DOHH2 (cell line): Measurements from ENCODE around the gene HPSE2.

Experiments used
- H3F3A ChIP-seq: fragments of 200-600 bp; sonication (generic), shearing (Covaris generic); 2 replicates; pipeline ENCODE4 v1.6.0; 2016; ENCODE audit warnings: antibody characterized with exemption, mild to moderate bottlenecking; ENCODE audit not compliant: control insufficient read depth, insufficient read depth
- H3K27ac ChIP-seq: fragments of 200-600 bp; sonication (generic); 2 replicates; pipeline ENCODE4 v1.5.1; 2014; ENCODE audit warnings: low read depth, mild to moderate bottlenecking, low read length, moderate library complexity
- H3K27me3 ChIP-seq: fragments of 200-600 bp; sonication (generic); 2 replicates; pipeline ENCODE4 v1.6.1; 2014; ENCODE audit warnings: mild to moderate bottlenecking, low read length, mixed read lengths; ENCODE audit not compliant: control insufficient read depth
- H3K36me3 ChIP-seq: fragments of 200-600 bp; sonication (generic); 2 replicates; pipeline ENCODE4 v1.6.1; 2014; ENCODE audit warnings: mild to moderate bottlenecking, low read length, moderate library complexity, mixed read lengths; ENCODE audit not compliant: control insufficient read depth
- H3K4me1 ChIP-seq: fragments of 200-600 bp; sonication (generic); 2 replicates; pipeline ENCODE4 v1.6.1; 2014; ENCODE audit warnings: mild to moderate bottlenecking, low read length, mixed read lengths; ENCODE audit not compliant: control insufficient read depth
- H3K4me2 ChIP-seq: fragments of 200-600 bp; sonication (generic); 2 replicates; pipeline ENCODE4 v1.6.0; 2014; ENCODE audit warnings: mild to moderate bottlenecking, low read length, moderate library complexity
- H3K4me3 ChIP-seq: fragments of 200-600 bp; sonication (generic); 2 replicates; pipeline ENCODE4 v1.5.1; 2014; ENCODE audit warnings: mild to moderate bottlenecking, low read length, mixed read lengths
- H3K79me2 ChIP-seq: fragments of 200-600 bp; sonication (generic); 2 replicates; pipeline ENCODE4 v1.6.1; 2014; ENCODE audit warnings: mild to moderate bottlenecking, low read length, mixed read lengths; ENCODE audit not compliant: control insufficient read depth
- H3K9me2 ChIP-seq: fragments of 200-600 bp; sonication (generic); replicated peaks from 2 replicates; pipeline ENCODE4 v1.6.1; 2014; ENCODE audit warnings: mild to moderate bottlenecking, low read length, mixed read lengths; ENCODE audit not compliant: control insufficient read depth
- H3K9me3 ChIP-seq: fragments of 200-600 bp; sonication (generic); 2 replicates; pipeline ENCODE4 v1.6.1; 2014; ENCODE audit warnings: antibody characterized with exemption, low read length, mixed read lengths; ENCODE audit not compliant: control insufficient read depth, insufficient read depth
- H4K20me1 ChIP-seq: fragments of 200-600 bp; sonication (generic); 2 replicates; pipeline ENCODE4 v1.6.0; 2014; ENCODE audit warnings: low read depth, mild to moderate bottlenecking, antibody characterized with exemption, low read length, moderate library complexity; ENCODE audit not compliant: control insufficient read depth, insufficient read depth
- EZH2phosphoT487 ChIP-seq: fragments of 200-600 bp; sonication (generic); IDR thresholded peaks from 2 replicates; pipeline ENCODE4 v1.6.1; 2017; ENCODE audit warnings: borderline replicate concordance, mild to moderate bottlenecking, antibody characterized with exemption, low read length, moderate library complexity, mixed read lengths
- TF ChIP-seq, protein P1 (sequence below): fragments of 200-600 bp; sonication (generic); IDR thresholded peaks from one replicate; pipeline ENCODE4 v1.5.1; 2014; ENCODE audit warnings: antibody characterized with exemption, mild to moderate bottlenecking, low read depth, low read length; ENCODE audit not compliant: poor library complexity, severe bottlenecking

Gene HPSE2

DNA sequence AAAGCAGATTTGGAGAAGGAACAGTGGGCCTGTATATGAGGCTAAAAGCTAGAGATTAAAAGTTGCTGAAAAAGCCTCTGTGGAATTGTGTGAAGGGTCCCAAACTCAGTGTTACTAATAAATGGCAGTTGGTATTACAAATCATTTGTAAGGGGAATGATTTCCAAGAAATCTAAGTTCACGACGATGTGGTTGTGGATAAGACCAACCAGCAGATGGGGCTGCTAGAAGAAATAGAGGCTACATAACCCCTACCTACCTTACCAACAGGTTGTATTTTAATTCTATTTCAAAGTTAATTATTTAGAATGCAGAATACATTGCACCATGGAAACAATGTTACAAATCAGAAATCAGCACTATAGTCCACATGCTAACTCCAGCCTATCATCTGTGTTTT lies 377.1 kb downstream of the HPSE2 start:
- no peaks in the 10 kb centered on the region for H3K79me2 ChIP-seq
- no peak for TF ChIP-seq EZH2phosphoT487
- TF ChIP-seq, protein P1, sequence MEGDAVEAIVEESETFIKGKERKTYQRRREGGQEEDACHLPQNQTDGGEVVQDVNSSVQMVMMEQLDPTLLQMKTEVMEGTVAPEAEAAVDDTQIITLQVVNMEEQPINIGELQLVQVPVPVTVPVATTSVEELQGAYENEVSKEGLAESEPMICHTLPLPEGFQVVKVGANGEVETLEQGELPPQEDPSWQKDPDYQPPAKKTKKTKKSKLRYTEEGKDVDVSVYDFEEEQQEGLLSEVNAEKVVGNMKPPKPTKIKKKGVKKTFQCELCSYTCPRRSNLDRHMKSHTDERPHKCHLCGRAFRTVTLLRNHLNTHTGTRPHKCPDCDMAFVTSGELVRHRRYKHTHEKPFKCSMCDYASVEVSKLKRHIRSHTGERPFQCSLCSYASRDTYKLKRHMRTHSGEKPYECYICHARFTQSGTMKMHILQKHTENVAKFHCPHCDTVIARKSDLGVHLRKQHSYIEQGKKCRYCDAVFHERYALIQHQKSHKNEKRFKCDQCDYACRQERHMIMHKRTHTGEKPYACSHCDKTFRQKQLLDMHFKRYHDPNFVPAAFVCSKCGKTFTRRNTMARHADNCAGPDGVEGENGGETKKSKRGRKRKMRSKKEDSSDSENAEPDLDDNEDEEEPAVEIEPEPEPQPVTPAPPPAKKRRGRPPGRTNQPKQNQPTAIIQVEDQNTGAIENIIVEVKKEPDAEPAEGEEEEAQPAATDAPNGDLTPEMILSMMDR, result peak; percentile 29
- no peak overlapping the region for H3K4me2 ChIP-seq
- H3K36me3 ChIP-seq, result no peaks in the 10 kb centered on the region
- H4K20me1 ChIP-seq, result no peaks in the 10 kb centered on the region
- H3K27me3 ChIP-seq, result no peaks in the 10 kb centered on the region
- no peaks in the 10 kb centered on the region for H3K9me2 ChIP-seq
- H3F3A ChIP-seq, result no peaks in the 10 kb centered on the region
- H3K4me3 ChIP-seq, result no peak overlapping the region
- no peak overlapping the region for H3K27ac ChIP-seq
- no peaks in the 10 kb centered on the region for H3K9me3 ChIP-seq
- H3K4me1 ChIP-seq, result no peaks in the 10 kb centered on the region

DNA sequence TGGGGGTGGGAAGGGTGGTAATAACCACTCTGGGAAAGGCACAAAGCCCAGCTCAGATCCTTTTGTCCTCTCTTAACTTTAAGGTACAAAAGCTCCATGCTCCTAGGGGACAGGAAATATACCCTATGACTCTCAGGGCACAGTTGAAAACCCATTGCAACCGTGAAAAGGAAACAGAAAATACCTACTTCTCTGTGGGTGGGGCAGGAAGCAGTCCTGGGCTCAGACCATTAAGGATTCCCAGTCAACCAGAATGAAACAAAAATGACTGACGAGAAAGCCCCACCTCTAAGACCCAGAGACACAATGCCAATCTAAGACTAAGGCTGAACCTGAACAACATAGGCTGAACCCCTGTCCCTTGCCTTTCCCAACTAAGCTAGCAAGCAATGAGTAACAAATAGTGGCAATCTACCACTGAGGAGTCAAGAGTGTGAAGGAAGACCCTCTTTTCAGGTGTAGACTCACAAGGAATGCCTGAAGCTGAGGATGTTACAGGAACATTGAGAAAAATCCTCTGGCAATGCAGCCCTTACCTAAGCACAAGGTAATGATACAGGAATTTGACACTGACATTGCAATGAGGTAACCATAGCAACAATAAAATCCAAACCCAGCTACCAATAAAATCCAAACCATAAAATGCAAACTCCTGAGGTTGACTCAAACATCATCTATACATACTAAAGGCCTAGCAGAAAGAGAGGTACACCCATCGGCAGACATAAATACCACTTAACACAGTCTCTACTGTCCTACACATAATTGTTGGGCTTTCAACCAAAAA lies 380.1 kb downstream of the HPSE2 start:
- no peak overlapping the region for H3K4me2 ChIP-seq
- H3F3A ChIP-seq, result no peaks in the 10 kb centered on the region
- no peaks in the 10 kb centered on the region for H4K20me1 ChIP-seq
- no peaks in the 10 kb centered on the region for H3K79me2 ChIP-seq
- no peaks in the 10 kb centered on the region for H3K4me1 ChIP-seq
- H3K4me3 ChIP-seq, result no peak overlapping the region
- no peaks in the 10 kb centered on the region for H3K9me2 ChIP-seq
- no peak overlapping the region for H3K27ac ChIP-seq
- no peaks in the 10 kb centered on the region for H3K9me3 ChIP-seq
- no peak for TF ChIP-seq EZH2phosphoT487
- TF ChIP-seq, protein P1, result no peak
- H3K27me3 ChIP-seq, result no peaks in the 10 kb centered on the region
- H3K36me3 ChIP-seq, result no peaks in the 10 kb centered on the region

DNA sequence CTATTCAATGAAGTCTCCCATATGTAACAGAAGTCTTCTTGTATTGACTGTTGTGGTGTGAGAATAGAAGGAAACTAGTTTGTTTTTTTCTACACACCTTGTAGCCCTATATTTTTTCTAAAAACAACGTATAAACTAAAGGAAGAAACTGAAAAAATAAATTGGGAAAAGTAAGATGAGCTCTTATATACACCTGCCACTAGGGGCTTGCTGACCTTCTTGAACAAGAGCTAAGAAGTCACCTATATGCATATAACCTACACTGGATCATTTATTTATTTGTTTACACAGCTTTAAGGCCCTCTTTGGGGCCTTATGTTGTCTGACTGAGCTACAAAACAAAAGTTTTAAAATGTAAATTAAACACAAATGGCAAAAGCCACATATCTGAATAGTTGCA lies 383.0 kb downstream of the HPSE2 start:
- Histone ChIP-seq H3K36me3 (no peaks in the 10 kb centered on the region), H4K20me1 (no peaks in the 10 kb centered on the region), H3K4me2 (no peak overlapping the region), H3K79me2 (no peaks in the 10 kb centered on the region), H3K4me1 (no peaks in the 10 kb centered on the region), H3K9me2 (no peaks in the 10 kb centered on the region), H3F3A (no peaks in the 10 kb centered on the region), H3K27me3 (no peaks in the 10 kb centered on the region), H3K27ac (no peak overlapping the region), H3K9me3 (no peaks in the 10 kb centered on the region), H3K4me3 (no peak overlapping the region)
- TF ChIP-seq, protein P1, result peak; percentile 34
- no peak for TF ChIP-seq EZH2phosphoT487
